IPS-18c (cell line): ENCODE measurements around the gene TUBGCP2.

Source experiments
- H3K4me3 ChIP-seq: 2 replicates; pipeline ENCODE4 v1.7.0; 2013; ENCODE audit warnings: low read depth, mild to moderate bottlenecking, low read length, moderate library complexity; ENCODE audit not compliant: insufficient read depth
- H3K9me3 ChIP-seq: one replicate; pipeline ENCODE4 v1.6.1; 2013; ENCODE audit warnings: mild to moderate bottlenecking, low read length, moderate library complexity; ENCODE audit not compliant: control insufficient read depth, insufficient read depth

Gene TUBGCP2

GRCh38 chr10:133295426-133296320 lies 13.0 kb downstream of the TUBGCP2 start:
- H3K9me3 ChIP-seq = no peaks in the 10 kb centered on the region
- H3K4me3 ChIP-seq = no peak overlapping the region; the same call in 1 of the 2 replicates

GRCh38 chr10:133294189-133294588 lies 14.5 kb downstream of the TUBGCP2 start:
- no peaks in the 10 kb centered on the region for H3K9me3 ChIP-seq
- no peak overlapping the region for H3K4me3 ChIP-seq

GRCh38 chr10:133293810-133294119 lies 14.9 kb downstream of the TUBGCP2 start:
- no peaks in the 10 kb centered on the region for H3K9me3 ChIP-seq
- no peak overlapping the region for H3K4me3 ChIP-seq

GRCh38 chr10:133292919-133293809 lies 15.5 kb downstream of the TUBGCP2 start:
- Histone ChIP-seq H3K4me3 (no peak overlapping the region), H3K9me3 (no peaks in the 10 kb centered on the region)

- H3K4me3 ChIP-seq = no peak overlapping the region
- no peaks in the 10 kb centered on the region for H3K9me3 ChIP-seq
These were observed 18.9 kb downstream of the TUBGCP2 start for GRCh38 chr10:133289761-133290160.

- no peaks in the 10 kb centered on the region for H3K9me3 ChIP-seq
- H3K4me3 ChIP-seq = no peak overlapping the region
These were observed 20.7 kb downstream of the TUBGCP2 start for GRCh38 chr10:133287832-133288500.

- no peaks in the 10 kb centered on the region for H3K9me3 ChIP-seq
These were observed 22.3 kb downstream of the TUBGCP2 start for GRCh38 chr10:133286366-133286765.

GRCh38 chr10:133285217-133285616 lies 23.5 kb downstream of the TUBGCP2 start:
- no peaks in the 10 kb centered on the region for H3K9me3 ChIP-seq

More at GRCh38 chr10:133286366-133286765, 22.3 kb downstream of the TUBGCP2 start:
- H3K4me3 ChIP-seq = no peak overlapping the region

GRCh38 chr10:133283931-133284330 lies 24.7 kb downstream of the TUBGCP2 start:
- H3K9me3 ChIP-seq = no peaks in the 10 kb centered on the region
- H3K4me3 ChIP-seq = no peak overlapping the region

More at GRCh38 chr10:133285217-133285616, 23.5 kb downstream of the TUBGCP2 start:
- no peak overlapping the region for H3K4me3 ChIP-seq

- H3K9me3 ChIP-seq = no peaks in the 10 kb centered on the region
- no peak overlapping the region for H3K4me3 ChIP-seq
These were observed 25.8 kb downstream of the TUBGCP2 start for GRCh38 chr10:133282846-133283390.

- Histone ChIP-seq H3K4me3 (no peak overlapping the region), H3K9me3 (no peaks in the 10 kb centered on the region)
These were observed 26.9 kb downstream of the TUBGCP2 start for GRCh38 chr10:133281628-133282372.

GRCh38 chr10:133281084-133281483 lies 27.6 kb downstream of the TUBGCP2 start:
- Histone ChIP-seq H3K4me3 (no peak overlapping the region), H3K9me3 (no peaks in the 10 kb centered on the region)

GRCh38 chr10:133280391-133281059 lies 28.1 kb downstream of the TUBGCP2 start:
- Histone ChIP-seq H3K4me3 (no peak overlapping the region), H3K9me3 (no peaks in the 10 kb centered on the region)

- Histone ChIP-seq H3K9me3 (no peaks in the 10 kb centered on the region), H3K4me3 (no peak overlapping the region)
These were observed 29.1 kb downstream of the TUBGCP2 start for GRCh38 chr10:133279326-133280226.

GRCh38 chr10:133278577-133279265 lies 30.0 kb downstream of the TUBGCP2 start:
- H3K9me3 ChIP-seq = no peaks in the 10 kb centered on the region
- no peak overlapping the region for H3K4me3 ChIP-seq
